ENCODE results near the gene PLOD2.

The PLOD2 gene

DNA sequence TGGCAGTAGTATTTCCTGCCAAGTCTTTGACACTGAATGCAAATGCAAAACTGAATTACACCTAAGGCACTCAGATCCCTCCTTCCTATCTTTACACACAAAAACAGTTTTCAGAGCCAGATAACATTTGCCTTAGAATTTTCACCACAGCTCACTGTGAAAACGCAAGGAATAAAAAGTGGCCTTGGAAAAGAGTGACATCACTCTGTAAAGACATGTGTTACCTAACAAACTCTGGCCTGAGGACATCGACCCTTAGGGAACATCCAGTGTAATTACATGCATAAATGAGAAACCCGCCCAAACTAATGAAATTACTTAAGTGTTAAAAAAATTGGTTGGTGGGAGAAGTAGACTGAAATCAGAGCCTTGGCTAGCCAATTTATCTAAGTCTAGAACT is 88.9 kb downstream of the PLOD2 start:
- Histone ChIP-seq H3K4me1 (ENCODE audit: insufficient read depth, low read length) (no peaks in the 10 kb centered on the region), H3K36me3 (ENCODE audit: insufficient read depth, low read length) (no peaks in the 10 kb centered on the region), H2AFZ (ENCODE audit: low read depth, low read length) (no peak overlapping the region), H3K4me3 (ENCODE audit: low read length) (no peak overlapping the region), H3K27me3 (ENCODE audit: insufficient read depth, low read length) (no peaks in the 10 kb centered on the region), H3K9me3 (ENCODE audit: low read length) (no peaks in the 10 kb centered on the region)

DNA sequence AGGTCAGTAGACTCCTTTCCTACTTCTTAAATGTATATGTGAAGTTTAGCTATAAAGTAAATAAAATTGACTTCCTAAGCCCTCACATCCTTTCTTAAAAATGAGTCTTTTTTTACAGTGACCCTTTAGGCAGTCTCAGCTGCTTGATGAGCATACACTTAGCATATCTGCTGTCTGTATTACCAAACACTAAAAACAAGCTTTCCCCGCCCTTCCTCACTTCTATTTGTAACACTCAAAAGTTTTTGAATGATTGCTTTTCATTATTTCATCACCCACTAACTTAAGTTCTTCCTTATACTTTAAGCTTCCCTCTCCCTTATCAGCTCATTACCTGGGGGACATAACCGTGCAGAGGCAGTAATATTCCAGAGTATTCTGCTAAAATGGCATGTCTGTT is 89.4 kb downstream of the PLOD2 start:
- H3K4me1 ChIP-seq (ENCODE audit: insufficient read depth, low read length): no peaks in the 10 kb centered on the region
- H3K27me3 ChIP-seq (ENCODE audit: insufficient read depth, low read length): no peaks in the 10 kb centered on the region
- no peaks in the 10 kb centered on the region for H3K9me3 ChIP-seq (ENCODE audit: low read length)
- H3K36me3 ChIP-seq (ENCODE audit: insufficient read depth, low read length): no peaks in the 10 kb centered on the region
- no peak overlapping the region for H3K4me3 ChIP-seq (ENCODE audit: low read length)
- H2AFZ ChIP-seq (ENCODE audit: low read depth, low read length): no peak overlapping the region

DNA sequence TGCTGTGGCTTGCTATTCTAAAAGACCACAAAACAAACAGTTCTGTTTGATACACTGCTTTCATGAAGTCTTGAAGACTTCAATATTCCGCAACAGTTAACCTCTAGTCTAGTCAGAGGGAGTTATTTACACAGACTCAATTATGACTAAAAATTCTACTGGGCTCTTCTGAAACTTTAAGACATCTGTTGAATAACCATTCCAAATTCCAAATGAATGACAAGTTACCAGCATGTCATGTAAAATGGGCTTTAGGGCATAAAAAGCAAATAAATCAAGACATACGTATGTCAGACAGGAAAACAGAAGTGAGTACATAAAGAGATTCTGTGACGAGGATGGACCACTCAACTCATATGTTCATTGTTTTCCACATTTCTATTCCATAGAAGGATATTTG is 93.9 kb downstream of the PLOD2 start:
- Histone ChIP-seq H3K4me1 (ENCODE audit: insufficient read depth, low read length) (no peaks in the 10 kb centered on the region), H3K36me3 (ENCODE audit: insufficient read depth, low read length) (no peaks in the 10 kb centered on the region), H3K4me3 (ENCODE audit: low read length) (no peak overlapping the region), H3K9me3 (ENCODE audit: low read length) (no peaks in the 10 kb centered on the region), H2AFZ (ENCODE audit: low read depth, low read length) (no peak overlapping the region), H3K27me3 (ENCODE audit: insufficient read depth, low read length) (no peaks in the 10 kb centered on the region)

DNA sequence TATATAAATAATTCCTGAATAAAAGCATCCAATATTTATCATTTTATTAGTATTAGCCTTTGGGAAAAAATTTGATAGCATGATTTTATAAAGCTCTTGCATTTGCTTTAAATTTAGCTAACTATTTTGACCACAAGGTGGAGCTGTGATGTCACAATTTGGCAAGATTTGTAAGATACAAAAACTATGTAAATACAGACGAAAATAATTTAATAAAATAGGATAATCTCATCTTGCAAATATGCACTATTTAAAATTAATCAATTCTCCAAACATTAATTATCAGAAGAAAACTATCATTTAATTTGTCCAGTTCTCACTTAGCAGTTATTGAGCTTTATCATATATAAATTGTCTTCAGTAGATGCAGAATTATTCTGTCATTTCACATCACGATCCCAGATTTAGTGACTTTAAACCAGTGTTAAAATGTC is 95.4 kb downstream of the PLOD2 start:
- Histone ChIP-seq H2AFZ (ENCODE audit: low read depth, low read length) (no peak overlapping the region), H3K36me3 (ENCODE audit: insufficient read depth, low read length) (no peaks in the 10 kb centered on the region), H3K4me1 (ENCODE audit: insufficient read depth, low read length) (no peaks in the 10 kb centered on the region), H3K4me3 (ENCODE audit: low read length) (no peak overlapping the region), H3K9me3 (ENCODE audit: low read length) (no peaks in the 10 kb centered on the region), H3K27me3 (ENCODE audit: insufficient read depth, low read length) (no peaks in the 10 kb centered on the region)

DNA sequence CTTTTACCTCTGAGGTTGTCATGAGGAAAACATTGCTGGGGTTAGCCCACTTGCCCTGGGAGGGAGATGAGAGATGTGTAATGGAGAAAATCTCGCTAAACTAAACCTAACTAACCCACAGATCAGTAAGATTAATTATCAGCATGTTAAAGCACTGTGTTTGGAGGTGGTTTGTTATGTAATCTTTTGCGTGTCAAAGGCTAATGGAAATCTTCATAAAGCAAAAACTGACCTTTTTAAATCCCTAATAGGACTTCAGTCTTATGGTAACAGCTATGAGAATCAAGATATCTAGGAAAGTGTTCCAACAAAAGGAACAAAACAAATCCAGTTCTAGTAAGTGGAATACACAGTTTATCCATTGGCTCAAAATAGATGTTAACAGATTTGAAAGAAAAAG is 102.7 kb downstream of the PLOD2 start:
- no peaks in the 10 kb centered on the region for H3K9me3 ChIP-seq (ENCODE audit: low read length)
- no peak overlapping the region for H2AFZ ChIP-seq (ENCODE audit: low read depth, low read length)
- H3K36me3 ChIP-seq (ENCODE audit: insufficient read depth, low read length): no peaks in the 10 kb centered on the region
- H3K27me3 ChIP-seq (ENCODE audit: insufficient read depth, low read length): no peaks in the 10 kb centered on the region
- H3K4me3 ChIP-seq (ENCODE audit: low read length): no peak overlapping the region
- no peaks in the 10 kb centered on the region for H3K4me1 ChIP-seq (ENCODE audit: insufficient read depth, low read length)

DNA sequence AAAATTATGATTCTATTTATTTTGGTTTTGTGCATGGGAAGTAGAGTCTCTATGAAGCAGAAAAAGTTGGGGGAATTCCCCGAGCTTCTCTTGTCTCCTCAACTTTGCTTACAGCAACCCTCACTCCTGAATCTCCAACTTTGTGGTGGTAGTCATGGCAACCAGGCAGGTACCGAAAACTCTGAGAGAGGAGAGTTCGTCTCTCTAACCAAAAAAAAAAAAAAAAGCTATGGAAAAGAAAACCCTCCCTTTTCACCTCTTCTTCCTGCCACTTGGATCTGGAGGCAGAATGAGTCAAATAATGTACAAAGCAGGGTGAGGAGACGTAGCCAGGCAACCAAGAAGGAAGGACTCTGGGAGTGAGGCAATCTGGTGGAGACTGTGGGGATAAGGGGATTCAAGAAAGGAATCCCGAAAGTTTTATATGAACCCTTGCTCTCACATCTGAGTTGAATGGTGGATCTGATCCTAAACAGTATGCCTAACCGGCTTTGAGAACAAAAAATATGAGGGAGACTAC is 108.1 kb downstream of the PLOD2 start:
- no peaks in the 10 kb centered on the region for H3K9me3 ChIP-seq (ENCODE audit: low read length)
- H3K4me3 ChIP-seq (ENCODE audit: low read length): no peak overlapping the region
- H3K27me3 ChIP-seq (ENCODE audit: insufficient read depth, low read length): no peaks in the 10 kb centered on the region
- no peak overlapping the region for H2AFZ ChIP-seq (ENCODE audit: low read depth, low read length)
- H3K4me1 ChIP-seq (ENCODE audit: insufficient read depth, low read length): no peaks in the 10 kb centered on the region
- H3K36me3 ChIP-seq (ENCODE audit: insufficient read depth, low read length): no peaks in the 10 kb centered on the region

DNA sequence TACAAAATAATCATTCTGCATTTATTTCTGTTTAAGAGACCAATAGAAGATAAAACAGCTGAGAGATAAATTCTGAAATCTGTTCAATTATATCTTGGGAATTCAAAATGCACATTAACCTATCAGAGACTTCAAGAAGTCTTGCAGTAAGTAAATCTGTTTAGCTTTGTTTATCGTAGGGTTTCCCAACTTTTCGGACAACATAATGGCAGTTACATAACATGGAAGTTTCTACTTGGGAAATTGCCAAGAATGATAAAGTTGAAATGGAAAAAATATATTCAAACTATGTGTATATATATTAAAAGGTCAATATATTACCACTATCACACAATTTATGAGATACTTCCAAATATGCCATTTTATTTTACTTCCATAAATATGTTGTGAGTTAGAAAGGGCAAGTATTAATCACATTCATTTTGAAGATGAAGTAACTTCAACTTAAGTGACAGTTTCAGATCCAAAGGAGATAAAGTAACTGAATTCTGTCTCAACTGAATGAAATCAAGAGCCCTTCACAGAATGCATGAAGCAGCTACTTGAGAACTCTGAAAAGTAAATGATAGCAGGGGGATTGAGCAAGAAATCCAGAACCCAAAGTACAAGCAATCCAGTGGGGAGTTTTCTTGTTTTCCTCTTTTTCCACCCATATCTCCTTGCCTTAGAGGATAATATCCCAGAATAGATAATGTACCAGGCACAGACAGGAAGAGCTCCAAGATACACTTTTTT is 108.8 kb downstream of the PLOD2 start:
- Histone ChIP-seq H3K9me3 (ENCODE audit: low read length) (no peaks in the 10 kb centered on the region), H3K27me3 (ENCODE audit: insufficient read depth, low read length) (no peaks in the 10 kb centered on the region), H3K4me1 (ENCODE audit: insufficient read depth, low read length) (no peaks in the 10 kb centered on the region)

DNA sequence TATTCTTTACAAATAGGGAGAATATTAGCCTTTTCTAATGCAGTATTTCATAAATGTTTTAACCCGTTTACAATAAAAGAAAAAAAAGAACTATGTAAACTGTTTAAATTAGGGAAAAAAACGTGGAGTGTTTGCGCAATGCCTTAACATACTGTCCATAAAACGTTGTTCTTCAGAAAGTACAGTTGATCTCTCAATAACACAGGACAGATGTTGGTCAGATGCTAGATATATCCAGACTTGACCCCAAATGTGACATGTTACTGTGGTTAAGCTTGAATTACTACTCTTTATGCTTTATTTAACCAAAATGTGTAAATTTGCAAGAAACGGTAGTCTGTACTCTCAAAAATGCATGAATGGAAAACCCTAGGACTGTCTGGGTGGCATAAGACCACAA is 110.3 kb downstream of the PLOD2 start:
- no peaks in the 10 kb centered on the region for H3K27me3 ChIP-seq (ENCODE audit: insufficient read depth, low read length)
- H2AFZ ChIP-seq (ENCODE audit: low read depth, low read length): no peak overlapping the region
- no peaks in the 10 kb centered on the region for H3K36me3 ChIP-seq (ENCODE audit: insufficient read depth, low read length)
- no peak overlapping the region for H3K4me3 ChIP-seq (ENCODE audit: low read length)
- H3K9me3 ChIP-seq (ENCODE audit: low read length): no peaks in the 10 kb centered on the region
- no peaks in the 10 kb centered on the region for H3K4me1 ChIP-seq (ENCODE audit: insufficient read depth, low read length)

More for the DNA sequence above, 108.8 kb downstream of the PLOD2 start:
- no peaks in the 10 kb centered on the region for H3K36me3 ChIP-seq (ENCODE audit: insufficient read depth, low read length)
- no peak overlapping the region for H3K4me3 ChIP-seq (ENCODE audit: low read length)
- no peak overlapping the region for H2AFZ ChIP-seq (ENCODE audit: low read depth, low read length)

DNA sequence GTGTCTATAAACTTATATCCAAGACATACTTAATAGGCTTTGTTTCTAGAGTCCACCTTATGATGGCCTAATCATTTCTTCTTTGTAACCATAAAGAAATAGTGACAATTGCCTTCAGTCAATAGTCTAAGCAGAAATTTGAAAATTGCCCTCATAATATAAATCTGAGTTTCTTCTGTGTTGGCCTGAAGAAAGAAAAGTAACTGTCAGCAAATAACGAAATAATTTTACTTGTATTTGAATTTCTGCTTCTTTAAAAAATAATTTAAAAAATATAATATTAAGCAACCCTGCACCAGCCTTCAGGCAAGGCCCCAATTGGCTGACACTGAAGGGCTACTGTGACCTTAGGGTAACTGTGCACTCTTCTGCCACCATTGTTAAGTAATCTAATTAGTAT is 113.5 kb downstream of the PLOD2 start:
- no peaks in the 10 kb centered on the region for H3K9me3 ChIP-seq (ENCODE audit: low read length)
- no peaks in the 10 kb centered on the region for H3K27me3 ChIP-seq (ENCODE audit: insufficient read depth, low read length)
- H3K4me1 ChIP-seq (ENCODE audit: insufficient read depth, low read length): no peaks in the 10 kb centered on the region
- H3K4me3 ChIP-seq (ENCODE audit: low read length): no peak overlapping the region
- no peaks in the 10 kb centered on the region for H3K36me3 ChIP-seq (ENCODE audit: insufficient read depth, low read length)
- no peak overlapping the region for H2AFZ ChIP-seq (ENCODE audit: low read depth, low read length)

DNA sequence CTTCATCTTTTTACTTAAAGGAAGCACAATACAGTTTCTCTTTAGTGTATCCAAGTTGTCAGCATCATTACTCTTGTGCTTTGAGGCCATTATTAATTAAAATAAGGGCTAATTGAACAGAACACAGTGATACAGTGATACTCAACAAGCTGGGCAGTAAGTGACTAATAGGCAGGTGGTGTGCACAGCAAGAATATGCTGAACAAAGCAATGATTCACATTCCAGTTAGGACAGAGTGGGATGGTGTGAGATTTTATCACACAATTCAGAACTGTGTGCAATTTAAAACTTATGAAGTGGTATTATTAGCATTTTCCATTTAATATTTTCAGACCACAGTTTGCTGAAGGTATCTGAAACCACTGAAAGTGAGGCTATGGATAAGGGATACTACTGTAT is 116.9 kb downstream of the PLOD2 start:
- Histone ChIP-seq H3K9me3 (ENCODE audit: low read length) (no peaks in the 10 kb centered on the region), H3K4me1 (ENCODE audit: insufficient read depth, low read length) (no peaks in the 10 kb centered on the region), H3K4me3 (ENCODE audit: low read length) (no peak overlapping the region), H2AFZ (ENCODE audit: low read depth, low read length) (no peak overlapping the region), H3K27me3 (ENCODE audit: insufficient read depth, low read length) (no peaks in the 10 kb centered on the region), H3K36me3 (ENCODE audit: insufficient read depth, low read length) (no peaks in the 10 kb centered on the region)

DNA sequence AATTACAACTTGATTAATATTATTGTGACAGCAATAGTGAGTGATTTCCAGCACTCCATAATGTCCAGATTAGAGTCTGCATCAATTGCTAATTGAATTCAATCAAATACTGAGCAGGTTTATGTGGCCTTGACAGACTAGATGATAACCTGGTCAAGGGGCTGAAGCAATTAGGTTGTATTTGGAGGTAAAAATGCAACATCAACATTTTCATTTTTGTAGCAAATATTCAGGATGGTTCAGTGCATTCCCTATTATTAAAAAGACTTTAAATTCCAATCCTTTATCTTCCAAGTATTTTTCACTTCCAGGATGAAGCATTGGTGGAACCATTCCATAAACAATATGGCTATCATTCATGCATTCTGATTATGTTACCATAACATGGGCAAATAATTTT is 120.4 kb downstream of the PLOD2 start:
- H3K9me3 ChIP-seq (ENCODE audit: low read length): no peaks in the 10 kb centered on the region
- no peaks in the 10 kb centered on the region for H3K4me1 ChIP-seq (ENCODE audit: insufficient read depth, low read length)
- no peak overlapping the region for H2AFZ ChIP-seq (ENCODE audit: low read depth, low read length)
- H3K36me3 ChIP-seq (ENCODE audit: insufficient read depth, low read length): no peaks in the 10 kb centered on the region
- H3K27me3 ChIP-seq (ENCODE audit: insufficient read depth, low read length): no peaks in the 10 kb centered on the region
- H3K4me3 ChIP-seq (ENCODE audit: low read length): no peak overlapping the region

DNA sequence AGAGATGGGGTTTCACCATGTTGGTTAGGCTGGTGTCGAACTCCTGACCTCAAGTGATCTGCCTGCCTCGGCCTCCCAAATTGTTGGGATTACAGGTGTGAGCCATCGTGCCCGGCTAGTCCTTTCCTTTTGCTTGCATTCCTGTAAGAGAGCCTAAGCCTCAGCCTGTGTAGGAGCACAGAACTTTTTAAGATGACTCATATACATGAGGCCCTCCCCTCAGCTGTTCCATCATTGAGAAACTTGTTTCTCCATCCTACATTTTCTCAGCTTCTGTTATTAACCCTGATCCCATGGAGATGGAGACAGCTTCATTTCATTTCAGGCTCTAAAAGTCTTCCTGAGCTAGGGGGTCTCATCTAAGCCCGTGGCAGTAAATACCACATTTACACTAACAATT is 123.3 kb downstream of the PLOD2 start:
- H3K9me3 ChIP-seq (ENCODE audit: low read length): no peaks in the 10 kb centered on the region
- H2AFZ ChIP-seq (ENCODE audit: low read depth, low read length): no peak overlapping the region
- H3K27me3 ChIP-seq (ENCODE audit: insufficient read depth, low read length): no peaks in the 10 kb centered on the region
- H3K4me1 ChIP-seq (ENCODE audit: insufficient read depth, low read length): no peaks in the 10 kb centered on the region
- H3K36me3 ChIP-seq (ENCODE audit: insufficient read depth, low read length): no peaks in the 10 kb centered on the region
- H3K4me3 ChIP-seq (ENCODE audit: low read length): no peak overlapping the region

DNA sequence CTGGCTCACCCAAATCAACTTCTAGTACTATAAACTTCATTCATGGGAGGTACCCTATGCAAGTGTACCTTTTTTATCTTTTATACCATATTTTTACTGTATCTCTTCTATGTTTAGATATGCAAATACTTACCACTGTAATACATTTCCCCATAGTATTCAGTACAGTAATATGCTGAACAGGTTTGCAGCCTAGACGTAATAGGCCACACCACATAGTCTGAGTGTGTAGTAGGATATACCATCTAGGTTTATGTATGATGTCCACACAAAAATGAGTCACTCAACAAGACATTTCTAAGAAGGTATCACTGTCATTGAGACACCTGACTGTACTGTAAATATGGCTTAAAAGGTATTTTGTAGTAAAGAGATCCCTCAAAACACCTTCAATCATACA is 124.7 kb downstream of the PLOD2 start:
- no peak overlapping the region for H3K4me3 ChIP-seq (ENCODE audit: low read length)
- H3K27me3 ChIP-seq (ENCODE audit: insufficient read depth, low read length): no peaks in the 10 kb centered on the region
- H3K9me3 ChIP-seq (ENCODE audit: low read length): no peaks in the 10 kb centered on the region
- H3K36me3 ChIP-seq (ENCODE audit: insufficient read depth, low read length): no peaks in the 10 kb centered on the region
- no peaks in the 10 kb centered on the region for H3K4me1 ChIP-seq (ENCODE audit: insufficient read depth, low read length)
- H2AFZ ChIP-seq (ENCODE audit: low read depth, low read length): no peak overlapping the region

DNA sequence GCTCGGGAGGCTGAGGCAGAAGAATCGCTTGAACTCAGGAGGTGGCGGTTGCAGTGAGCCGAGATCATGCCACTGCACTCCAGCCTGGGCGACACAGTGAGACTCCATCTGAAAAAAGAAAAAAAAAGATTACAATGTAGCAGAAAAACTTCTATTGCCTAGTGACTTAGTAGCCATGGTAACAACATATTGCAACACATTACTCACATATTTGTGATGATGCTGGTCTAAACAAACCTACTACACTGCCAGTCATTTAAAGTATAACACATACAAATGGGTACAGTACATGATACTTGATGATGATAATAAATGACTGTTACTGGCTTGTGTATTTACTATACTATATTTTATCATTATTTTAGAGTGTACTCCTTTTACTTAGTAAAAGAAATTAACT is 125.6 kb downstream of the PLOD2 start:
- Histone ChIP-seq H3K36me3 (ENCODE audit: insufficient read depth, low read length) (no peaks in the 10 kb centered on the region), H3K4me1 (ENCODE audit: insufficient read depth, low read length) (no peaks in the 10 kb centered on the region), H2AFZ (ENCODE audit: low read depth, low read length) (no peak overlapping the region), H3K9me3 (ENCODE audit: low read length) (no peaks in the 10 kb centered on the region), H3K27me3 (ENCODE audit: insufficient read depth, low read length) (no peaks in the 10 kb centered on the region), H3K4me3 (ENCODE audit: low read length) (no peak overlapping the region)

Data from neuron (in vitro differentiated cells).